ENCODE results near the gene ZNF219.

- TF ChIP-seq, protein P1, sequence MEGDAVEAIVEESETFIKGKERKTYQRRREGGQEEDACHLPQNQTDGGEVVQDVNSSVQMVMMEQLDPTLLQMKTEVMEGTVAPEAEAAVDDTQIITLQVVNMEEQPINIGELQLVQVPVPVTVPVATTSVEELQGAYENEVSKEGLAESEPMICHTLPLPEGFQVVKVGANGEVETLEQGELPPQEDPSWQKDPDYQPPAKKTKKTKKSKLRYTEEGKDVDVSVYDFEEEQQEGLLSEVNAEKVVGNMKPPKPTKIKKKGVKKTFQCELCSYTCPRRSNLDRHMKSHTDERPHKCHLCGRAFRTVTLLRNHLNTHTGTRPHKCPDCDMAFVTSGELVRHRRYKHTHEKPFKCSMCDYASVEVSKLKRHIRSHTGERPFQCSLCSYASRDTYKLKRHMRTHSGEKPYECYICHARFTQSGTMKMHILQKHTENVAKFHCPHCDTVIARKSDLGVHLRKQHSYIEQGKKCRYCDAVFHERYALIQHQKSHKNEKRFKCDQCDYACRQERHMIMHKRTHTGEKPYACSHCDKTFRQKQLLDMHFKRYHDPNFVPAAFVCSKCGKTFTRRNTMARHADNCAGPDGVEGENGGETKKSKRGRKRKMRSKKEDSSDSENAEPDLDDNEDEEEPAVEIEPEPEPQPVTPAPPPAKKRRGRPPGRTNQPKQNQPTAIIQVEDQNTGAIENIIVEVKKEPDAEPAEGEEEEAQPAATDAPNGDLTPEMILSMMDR (IDR thresholded peaks at IDR 0.05), result no peak
- TF ChIP-seq EZH2 (IDR thresholded peaks at IDR 0.05; ENCODE audit: borderline replicate concordance, insufficient read depth, low read depth, low read length, poor library complexity, severe bottlenecking), result no peak
Measured at GRCh38 chr14:21059842-21060613, 38.4 kb downstream of the ZNF219 start.
